Prostate gland (tissue), 2 donors: Measurements from ENCODE around the gene CEP112.

Experiments used
- CTCF ChIP-seq, 4 experiments: fragments of 200-600 bp in 2 of 4; fragments of 450-650 bp in 2 of 4; sonication (generic) in 2 of 4; IDR thresholded peaks; 1 replicate in 3 of 4; 2 replicates in 1 of 4; pipeline ENCODE4 v1.5.1; 2016 to 2019; ENCODE audit warnings: antibody characterized with exemption in 4 of 4, mild to moderate bottlenecking in 2 of 4, moderate library complexity in 2 of 4
- POLR2A ChIP-seq: fragments of 450-650 bp; IDR thresholded peaks from one replicate; pipeline ENCODE4 v1.6.1; 2016; ENCODE audit warnings: antibody characterized with exemption, mild to moderate bottlenecking
- POLR2AphosphoS5 ChIP-seq: sonication (generic); formaldehyde crosslinking; IDR thresholded peaks from one replicate; pipeline ENCODE4 v1.6.1; 2017; ENCODE audit warnings: antibody characterized with exemption

GRCh38 chr17:66038125-66038524 is 153.8 kb downstream of the CEP112 start:
- no peak for TF ChIP-seq CTCF (IDR thresholded peaks at IDR 0.05)
- no peak for TF ChIP-seq POLR2A
- no peak for TF ChIP-seq POLR2AphosphoS5
